Central memory CD4-positive, alpha-beta T cell (primary cell): ENCODE results near the gene CACNA1H.
"Not testable (repeated sequence)": the region's sequence is repeated elsewhere in the genome, so short reads cannot be mapped to it uniquely, and the experiment has no call there.

Source experiments
- DNase-seq: peaks from one replicate; pipeline ENCODE4 v3.0.0; 2022

Gene CACNA1H

DNA sequence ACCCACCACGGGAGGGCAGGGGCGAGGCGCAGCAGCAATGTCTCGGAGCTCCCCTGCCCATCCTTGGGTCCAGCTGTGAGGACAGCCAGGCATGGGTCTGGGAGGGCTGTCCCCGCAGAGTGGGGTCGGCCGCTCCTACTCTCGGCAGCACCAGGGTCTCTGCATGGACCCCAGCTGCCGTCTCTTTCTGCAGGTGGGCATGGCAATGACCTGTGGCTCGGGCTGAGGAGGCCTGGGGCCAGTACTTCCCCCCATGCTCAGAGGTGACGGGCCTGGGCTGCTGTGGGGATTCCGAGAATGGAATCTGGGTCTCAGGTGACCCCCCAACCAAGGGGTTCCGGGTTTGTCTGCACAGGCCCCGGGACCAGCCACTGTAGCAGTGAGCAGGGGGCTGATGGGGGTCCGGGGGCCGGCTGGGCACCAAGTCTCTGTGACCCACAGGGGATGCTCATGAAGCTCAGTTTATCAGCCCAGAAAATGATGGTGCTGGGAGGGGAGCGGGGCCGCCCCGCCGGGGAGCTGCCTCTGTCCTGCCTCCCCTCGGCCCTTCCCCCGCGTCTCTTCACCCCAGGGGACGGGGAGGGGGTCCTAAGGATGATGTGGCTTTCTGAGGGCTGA, 23.5 kb downstream of the CACNA1H start:
- no peak for DNase-seq

DNA sequence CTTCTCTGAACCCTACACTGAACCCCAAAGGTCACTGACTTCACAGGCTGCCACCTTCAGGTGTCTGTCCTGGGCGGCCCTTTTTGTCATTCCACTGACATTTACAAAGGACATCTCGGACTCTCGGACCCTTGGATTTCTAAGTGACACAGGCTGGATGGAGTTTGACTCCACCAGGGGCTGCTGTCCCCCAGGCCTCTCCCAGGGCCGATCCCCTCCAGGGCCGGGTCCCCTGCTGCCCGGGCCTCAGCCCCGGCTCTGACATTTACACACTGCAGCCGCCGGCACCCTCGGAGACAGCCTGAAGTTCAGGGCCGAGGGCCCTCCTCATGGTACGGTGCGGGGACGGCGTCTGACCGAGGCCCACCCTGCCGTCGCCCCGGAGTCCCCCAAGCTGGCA, 24.1 kb downstream of the CACNA1H start:
- no peak for DNase-seq

DNA sequence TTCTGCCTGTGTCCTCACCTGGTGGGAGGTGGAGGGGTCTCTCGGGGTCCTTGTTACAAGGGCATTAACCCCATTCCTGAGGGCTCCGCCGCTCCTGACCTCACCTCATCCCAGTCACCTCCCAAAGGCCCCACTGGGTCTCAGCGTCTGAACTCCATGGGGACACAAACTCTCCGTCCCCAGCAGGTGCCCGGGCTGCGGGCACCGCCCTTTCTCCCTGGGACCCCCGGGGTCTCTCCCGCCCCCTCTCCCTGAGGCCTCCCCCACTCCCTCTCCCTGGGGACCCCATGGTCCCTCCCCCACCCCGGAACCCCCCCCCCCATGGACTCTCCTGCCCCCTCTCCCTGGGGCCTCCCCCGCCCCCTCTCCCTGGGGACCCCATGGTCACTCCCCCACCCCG, 24.8 kb downstream of the CACNA1H start:
- DNase-seq: no peak

DNA sequence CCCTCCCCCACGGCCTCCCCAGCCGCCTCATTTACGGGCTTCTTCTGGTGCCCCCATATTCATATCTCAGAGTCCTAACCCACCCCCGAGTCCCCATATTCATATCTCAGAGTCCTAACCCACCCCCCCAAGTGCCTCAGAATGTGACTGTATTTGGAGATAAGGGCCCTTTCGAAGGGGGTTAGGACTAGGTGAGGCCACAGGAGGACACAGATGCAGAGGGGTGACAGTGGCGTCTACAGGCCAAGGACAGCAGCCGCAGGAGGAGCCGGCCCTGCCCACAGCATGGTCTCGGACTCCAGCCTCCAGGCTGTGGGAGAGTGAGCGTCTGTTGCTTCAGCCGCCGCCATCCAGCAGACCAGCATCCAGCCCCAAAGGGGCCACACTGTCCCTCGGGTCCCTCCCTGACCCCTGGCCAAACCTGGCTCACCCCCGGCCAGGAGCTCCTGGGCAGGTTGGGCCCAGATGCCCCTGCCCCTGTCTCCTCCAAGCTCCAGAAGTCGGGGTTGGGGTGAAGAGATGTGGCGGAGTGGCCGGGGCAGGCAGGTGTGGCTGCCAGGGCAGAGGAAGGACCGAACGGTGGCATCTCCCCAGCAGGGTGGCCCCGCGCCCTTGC, 25.5 kb downstream of the CACNA1H start:
- no peak for DNase-seq

DNA sequence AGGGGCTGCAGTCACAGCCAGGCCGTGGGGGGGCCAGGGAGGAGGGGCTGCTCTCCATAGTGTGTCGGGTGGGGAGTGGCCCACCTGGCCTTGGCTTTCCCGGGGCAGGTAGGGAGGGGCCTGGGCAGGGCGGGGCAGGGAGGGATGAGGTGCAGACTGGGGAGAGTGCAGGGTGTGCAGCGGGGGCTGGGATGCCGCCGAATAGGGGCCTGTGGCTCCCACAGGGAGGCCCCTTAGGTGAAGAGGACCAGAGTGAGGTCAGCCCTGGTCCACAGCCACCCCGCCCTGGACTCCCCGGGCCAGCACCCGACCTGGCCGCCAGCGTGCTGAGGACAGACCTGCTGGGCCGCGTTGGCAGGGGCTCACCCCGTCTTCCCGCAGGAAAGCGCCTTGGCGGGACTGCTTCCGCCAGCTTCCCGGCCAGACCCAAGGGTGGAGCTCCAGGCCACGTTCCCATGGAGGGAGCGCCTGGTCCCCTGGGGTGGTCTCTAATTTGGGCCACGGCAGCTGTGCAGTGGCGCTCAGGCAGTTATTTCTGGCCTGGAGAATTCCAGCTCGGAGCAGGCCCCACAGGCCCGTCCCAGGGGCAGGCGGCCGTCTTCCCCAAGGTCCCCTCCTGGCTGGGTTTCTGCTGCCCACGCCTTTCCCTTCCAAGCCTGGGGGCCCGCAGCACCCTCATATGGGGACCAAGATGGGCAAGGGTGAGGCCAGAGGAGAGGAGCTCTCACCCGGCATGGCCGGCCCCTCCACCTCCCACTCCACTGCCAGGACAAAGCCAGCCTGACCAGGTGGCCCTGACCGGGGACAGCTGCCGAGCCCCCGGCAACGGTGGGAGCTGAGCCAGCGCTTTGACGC, 27.9 kb downstream of the CACNA1H start:
- DNase-seq: no peak

DNA sequence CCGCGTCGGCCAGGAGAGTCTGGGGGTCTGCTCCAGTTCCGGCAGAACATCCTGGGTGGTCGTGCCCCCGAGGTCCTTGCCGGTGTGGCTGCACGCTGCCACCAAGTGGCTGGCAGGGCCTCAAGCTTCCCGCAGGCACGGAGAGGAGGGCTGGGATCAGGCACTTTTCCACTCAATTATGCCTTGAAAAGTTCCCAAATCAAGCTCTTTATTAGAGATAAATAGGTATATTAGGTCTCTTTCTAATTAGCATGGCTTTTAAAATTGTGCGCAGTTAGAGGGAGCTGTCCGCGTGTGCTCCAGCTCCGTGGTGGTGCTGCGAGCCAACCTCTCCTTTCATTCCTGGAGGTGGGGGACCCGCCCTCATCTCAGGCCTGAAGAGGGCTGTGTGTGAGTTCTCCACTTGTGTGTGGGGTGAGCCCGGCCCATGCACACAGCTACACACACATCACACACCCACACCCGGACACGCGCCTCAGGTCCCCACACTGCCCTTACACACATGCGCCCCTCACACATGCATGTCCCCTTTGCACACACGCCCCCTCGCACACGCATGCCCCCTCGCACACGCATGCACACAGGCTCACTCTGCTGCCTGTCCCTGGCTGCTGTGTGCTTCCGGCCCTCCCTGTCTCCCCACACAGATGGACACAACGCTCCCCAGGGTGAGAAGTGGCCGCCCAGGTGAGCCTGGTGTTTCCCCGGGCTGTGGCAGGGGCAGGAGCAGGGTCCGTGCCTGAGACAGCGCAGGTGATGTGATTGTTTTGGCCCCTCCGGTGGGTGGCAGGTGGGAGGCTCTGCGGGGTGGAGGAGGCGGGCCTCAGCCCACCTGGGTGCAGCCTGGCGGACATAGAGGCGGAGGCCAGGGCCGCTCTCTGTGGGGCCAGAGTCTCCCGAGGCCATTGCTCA, 28.8 kb downstream of the CACNA1H start:
- DNase-seq: no peak

DNA sequence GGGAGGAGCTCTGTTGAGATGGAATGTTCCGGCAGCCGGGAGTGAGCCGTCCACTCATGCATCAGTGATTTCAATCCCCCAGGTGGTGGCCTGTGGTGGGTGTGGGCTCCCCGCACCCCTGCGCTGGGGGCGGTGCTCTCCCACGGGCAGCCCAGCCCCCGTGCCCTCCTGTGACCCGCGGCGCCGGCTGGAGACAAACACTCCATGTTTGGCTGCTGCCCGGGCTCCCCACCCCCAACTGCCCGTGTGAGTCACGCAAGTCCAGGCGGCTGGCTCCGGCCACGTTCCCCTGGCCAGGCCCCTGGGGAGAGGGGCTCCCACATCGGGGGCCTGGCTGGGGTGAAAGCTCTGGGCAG, 29.4 kb downstream of the CACNA1H start:
- no peak for DNase-seq

DNA sequence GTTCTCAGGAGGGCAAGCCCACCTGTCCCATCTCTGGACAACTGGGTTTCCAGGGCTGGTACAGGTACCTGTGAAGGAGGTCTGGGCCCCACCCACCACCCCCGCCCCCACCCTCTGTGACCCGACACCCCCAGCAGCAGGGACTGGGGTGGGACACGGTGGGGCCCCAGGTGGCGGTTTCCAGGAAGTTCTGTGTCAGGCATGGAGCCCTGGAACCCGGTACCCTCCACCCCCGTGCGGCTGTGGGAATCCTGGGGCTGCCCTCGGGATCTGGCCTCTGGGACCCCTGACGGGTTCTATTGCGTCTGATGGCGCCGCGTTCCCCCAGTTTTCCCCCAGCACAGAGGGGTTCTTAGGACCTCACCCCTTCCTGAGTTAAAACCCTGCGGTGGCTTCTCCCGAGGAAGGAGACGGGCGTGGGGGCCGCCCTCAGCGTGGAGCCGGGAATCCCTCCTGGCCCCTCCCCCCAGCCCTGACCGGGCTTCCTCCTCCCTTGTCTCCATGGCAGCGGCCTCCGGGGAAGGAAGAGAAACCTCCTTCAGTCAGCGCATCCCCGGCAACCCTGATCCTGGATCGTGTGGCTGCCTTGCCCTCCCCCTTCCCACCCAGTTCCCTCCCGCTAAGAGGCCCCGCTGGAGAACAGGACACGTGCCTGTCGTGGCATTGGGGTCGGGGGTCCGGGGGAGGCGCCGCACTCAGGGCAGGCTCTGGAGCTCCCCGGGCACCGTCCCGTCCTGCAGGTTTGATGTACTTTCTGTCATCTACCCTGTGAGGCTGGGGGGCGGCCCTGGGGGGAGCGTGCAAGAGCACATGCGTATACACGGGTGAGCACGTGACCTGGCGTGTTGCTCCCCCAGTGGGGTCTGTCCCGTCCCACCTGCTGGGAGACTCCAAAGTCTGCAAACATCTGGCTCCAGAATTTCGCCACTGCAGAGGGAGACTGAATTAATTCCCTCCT, 30.3 kb downstream of the CACNA1H start:
- no peak for DNase-seq

DNA sequence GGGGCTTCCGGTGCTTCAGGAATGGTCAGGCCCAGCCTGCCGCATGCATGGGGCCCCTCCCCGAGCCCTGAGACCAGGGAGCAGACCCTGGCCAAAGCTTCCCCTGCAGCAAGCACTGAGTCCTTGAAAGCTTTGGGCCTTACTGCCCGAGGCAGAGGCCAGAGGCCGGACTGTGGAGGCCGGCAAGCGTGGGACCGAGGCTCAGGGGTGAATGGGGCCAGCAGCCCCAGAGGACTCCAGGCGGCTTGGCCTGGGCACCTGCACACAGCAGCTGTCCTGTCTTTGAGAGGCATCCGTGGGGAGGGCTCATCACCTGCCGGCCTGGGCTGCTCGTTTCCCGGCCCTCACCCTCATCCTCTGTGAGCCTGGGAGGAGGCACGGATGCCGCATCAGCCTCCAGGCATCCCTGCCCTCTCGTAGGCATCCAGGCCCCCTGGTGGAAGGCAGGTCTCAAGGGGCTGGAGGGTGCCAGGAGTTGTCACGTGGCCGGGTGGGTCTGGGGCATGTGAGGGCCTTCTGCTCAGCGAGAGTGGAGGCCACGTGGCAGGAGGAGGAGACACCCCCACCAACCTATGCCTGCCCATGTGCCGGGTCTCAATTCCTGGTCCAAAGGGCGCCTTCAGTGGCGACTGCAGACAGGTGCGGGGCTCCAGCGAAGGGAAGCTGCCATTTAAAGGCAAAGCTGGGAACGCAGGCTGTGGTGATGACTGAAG, 31.4 kb downstream of the CACNA1H start:
- no peak for DNase-seq

DNA sequence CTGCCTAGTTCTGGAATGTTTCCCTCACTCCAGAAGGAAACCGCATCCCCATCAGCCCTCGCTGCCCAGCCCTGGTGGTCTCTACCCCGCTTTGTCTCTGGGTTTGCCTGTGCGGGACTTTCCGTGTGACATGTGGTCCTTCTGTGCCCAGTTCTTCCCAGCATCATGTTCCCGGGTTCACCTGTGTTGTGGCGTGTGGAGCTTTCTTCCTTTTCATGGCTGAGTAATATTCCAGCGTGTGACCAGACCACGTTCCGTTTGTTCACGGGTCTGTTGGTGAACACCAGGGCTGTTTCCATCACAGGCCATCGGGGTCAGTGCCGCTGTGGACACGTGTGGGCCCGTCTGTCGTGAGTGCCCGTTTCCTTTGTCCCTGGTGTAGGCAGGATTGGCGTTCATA, 32.1 kb downstream of the CACNA1H start:
- DNase-seq: no peak

DNA sequence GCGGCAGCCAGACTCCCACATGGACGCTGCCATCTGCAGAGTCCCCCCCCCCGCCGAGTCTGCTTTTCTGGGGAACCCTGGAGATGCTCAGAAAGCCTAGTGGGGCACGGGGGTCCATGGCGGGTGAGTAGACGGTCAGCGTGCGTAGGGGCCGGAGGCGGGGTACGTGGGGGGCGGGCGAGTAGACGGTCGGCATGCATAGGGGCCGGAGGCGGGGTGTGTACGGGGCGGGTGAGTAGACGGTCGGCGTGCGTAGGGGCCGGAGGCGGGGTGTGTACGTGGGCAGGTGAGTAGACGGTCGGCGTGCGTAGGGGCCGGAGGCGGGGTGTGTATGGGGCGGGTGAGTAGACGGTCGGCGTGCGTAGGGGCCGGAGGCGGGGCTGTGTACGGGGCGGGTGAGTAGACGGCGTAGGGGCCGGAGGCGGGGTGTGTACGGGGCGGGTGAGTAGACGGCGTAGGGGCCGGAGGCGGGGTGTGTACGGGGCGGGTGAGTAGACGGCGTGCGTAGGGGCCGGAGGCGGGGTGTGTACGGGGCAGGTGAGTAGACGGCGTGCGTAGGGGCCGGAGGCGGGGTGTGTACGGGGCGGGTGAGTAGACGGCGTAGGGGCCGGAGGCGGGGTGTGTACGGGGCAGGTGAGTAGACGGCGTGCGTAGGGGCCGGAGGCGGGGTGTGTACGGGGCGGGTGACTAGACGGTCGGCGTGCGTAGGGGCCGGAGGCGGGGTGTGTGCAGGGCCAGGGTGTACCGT, 32.7 kb downstream of the CACNA1H start:
- not testable (repeated sequence) for DNase-seq

DNA sequence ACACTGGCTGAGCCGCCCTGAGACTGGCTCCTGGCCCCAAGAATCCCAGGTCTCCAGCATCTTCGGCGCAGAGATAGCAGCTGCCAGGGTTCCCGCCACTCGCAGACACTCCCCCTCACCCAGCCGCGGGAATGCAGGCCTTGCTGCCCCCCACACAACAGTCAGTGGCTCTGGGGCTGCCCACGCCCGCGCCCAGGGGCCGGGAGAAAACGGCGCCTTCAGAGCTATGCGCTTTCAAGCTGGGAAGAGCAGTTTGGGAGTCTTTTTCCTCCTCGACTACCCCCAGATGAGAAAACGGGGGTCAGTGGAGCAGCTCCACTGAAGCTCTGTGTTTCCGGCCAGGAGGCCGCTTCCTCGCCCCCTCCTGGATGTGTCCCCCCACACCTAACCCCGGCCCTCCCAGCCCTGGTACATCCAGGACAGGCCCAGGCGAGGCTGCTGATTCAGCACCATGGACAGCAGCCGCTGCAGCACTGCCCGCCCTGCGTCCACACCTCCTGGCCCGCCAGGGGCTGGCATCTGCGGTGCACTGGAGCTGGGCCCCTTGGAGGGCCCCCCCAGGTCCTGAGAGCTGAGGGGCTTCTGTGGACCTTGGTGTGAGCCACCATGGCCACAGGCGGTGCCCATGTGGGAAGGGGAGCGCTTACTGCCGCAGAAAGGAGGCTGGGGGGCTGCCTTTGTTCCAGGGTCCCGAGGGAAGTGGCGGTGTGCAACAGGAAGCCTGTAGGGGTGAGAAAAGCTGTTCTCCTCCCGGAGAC, 35.7 kb downstream of the CACNA1H start:
- peak; percentile 27 for DNase-seq

DNA sequence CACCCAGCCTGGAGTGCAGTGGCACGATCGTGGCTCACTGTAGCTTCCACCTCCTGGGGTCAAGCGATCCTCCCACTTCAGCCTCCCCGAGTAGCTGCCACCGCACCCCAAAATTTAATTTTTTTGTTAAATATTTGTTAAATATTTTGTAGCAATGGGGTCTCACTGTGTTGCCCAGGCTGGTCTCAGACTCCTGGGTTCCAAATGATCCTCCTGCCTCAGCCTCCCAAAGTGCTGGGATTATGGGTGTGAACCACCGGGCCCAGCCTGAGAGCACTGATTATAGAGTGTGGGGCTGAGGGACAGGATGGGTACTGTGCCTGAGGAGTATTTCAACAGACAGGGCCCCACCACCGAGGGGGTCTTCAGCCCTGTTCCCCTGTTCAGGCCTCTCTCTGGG, 36.5 kb downstream of the CACNA1H start:
- no peak for DNase-seq

DNA sequence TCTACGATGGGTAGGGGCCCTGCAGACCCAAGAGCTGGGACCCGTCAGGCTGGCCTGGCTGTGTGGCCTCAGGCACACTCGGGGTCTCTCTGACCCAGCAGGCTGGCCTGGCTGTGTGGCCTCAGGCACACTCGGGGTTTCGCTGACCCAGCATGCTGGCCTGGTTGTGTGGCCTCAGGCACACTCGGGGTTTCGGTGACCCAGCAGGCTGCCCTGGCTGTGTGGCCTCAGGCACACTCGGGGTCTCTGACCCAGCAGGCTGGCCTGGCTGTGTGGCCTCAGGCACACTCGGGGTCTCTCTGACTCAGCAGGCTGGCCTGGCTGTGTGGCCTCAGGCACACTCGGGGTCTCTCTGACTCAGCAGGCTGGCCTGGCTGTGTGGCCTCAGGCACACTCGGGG, 37.9 kb downstream of the CACNA1H start:
- DNase-seq: not testable (repeated sequence)

DNA sequence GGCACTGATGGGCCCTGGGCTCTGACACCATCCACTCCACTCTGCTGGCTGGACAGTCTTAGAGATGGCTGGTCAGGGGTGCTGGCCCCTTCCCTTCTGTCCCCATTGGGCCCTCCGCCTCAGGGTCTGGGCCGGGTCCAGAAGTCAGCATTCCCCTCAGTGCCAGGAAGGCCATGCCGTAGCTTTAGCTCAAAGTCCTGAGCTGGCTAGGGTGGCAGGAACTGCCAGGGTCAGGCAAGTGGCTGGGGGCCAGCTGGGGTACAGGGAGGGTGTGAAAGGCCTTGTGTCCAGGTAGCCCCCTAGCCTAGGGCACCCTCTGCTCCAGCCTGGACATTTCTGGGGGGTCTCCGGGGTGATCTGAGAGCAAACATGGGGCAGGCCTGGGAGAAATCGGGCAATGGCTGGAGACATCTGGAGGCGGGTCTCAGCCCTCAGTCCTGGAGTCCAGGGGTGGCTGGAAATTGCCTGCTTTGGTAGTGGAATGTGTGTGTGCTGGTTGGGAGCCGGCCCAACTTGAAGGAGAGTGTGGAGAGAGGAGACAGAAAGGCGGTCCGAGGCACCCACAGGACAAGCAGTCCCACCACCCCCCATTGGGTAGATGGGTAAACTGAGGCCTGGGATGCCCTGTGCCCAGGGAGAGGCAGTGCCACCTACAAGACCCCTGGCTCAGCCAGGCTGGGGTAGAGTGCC, 39.6 kb downstream of the CACNA1H start:
- no peak for DNase-seq

DNA sequence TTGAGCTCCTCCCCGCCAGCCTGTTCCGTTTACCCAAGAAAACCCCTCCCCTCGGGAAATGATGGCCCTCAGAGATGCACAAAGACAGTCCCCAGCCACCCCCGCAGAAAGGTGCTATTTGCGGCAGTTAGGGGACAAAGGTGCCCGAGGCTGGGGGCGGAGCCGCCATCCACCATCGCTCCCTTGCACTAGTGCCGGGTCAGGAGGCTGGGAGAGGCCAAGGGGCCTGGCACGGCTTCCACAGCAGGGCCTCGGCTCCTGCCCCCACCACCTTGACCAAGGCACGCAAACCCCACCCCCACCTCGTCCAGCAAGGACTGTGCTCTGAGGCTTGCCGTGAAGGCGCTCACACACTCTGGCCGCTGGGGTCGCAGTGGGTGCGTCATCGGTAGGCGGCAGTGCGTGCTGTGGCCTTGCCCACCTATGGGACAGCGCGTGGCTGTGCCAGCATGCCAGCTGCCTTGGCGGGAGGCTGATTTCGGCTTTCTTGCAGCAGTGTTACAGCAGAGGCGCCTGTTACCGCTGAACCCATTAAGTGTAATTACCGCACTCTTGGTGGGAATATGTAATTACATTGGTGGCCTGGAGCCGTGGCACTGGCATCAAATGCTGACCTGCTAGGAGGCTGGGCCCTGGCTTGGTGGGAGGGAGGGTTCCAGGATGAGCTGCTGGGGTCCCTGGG, 40.4 kb downstream of the CACNA1H start:
- DNase-seq: no peak

DNA sequence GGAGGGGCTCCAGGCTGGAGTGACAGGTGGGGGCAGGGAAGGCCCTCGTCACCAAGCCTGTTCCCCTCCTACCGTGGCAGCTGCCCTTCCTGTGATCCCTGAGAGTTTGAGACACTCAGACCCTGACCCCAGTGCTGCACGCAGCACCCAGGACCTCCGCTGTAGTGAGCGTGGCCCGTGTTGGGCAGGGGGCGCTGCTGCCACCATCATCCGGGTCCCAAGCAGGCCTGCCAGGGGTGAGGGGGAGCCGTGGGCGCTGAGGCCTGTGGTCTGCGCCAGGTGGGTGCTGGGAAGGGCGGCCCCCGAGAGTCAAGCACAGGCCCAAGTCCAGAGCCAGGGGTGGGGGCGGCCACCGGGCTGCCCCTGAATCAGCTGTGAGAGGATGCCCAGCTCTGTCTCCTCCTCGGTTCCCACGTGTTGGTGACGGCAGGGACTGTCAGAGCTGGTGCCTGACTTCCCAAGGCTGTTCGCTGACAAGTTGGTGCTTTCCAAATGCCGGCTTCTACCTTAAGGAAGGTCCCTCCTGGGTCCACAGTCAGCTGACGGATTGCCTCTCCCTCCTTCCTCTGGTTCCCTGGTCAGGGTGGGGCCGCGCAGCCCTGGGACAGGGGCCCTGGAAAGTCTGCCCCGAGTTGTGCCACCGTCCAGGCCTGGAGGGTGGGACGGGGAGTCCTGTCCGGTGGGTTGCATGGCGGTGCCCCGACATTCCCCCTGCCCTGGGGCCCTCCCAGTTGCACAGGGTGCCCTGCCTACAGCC, 41.1 kb downstream of the CACNA1H start:
- DNase-seq: no peak
